ENCODE measurements around the gene PRKG2. TPM values are rescaled to one million over a fixed set of nuclear protein-coding genes. Genes with fewer than 3 reads are reported as not detected.

PRKG2 gene
- polyA plus RNA-seq, 1 donor (not counting 4 experiments of a cell fraction or from before 2014, with no cell fraction given): 0.68 TPM

- H4K20me1 ChIP-seq (ENCODE audit: control insufficient read depth, extremely low read depth, insufficient read depth, low read length): no peaks in the 10 kb centered on the region
- H3K36me3 ChIP-seq (ENCODE audit: control insufficient read depth in 2 of 2, extremely low read depth in 1 of 2, insufficient read depth in 2 of 2, low read length in 2 of 2): no peaks in the 10 kb centered on the region
- H3K4me3 ChIP-seq (ENCODE audit: control insufficient read depth in 2 of 3, extremely low read depth in 1 of 3, insufficient read depth in 2 of 3, low read depth in 1 of 3, low read length in 3 of 3): no peak overlapping the region
- H3K9me3 ChIP-seq (ENCODE audit: control insufficient read depth, low read depth, low read length): no peaks in the 10 kb centered on the region
- no peak overlapping the region for H3K9ac ChIP-seq (ENCODE audit: control insufficient read depth, extremely low read depth, insufficient read depth, low read length)
- H3K27ac ChIP-seq (ENCODE audit: control insufficient read depth, insufficient read depth, low read length): no peak overlapping the region
- TF ChIP-seq CTCF (optimal IDR thresholded peaks at IDR 0.05 in 1 of 3, IDR thresholded peaks at IDR 0.05 in 1 of 3, conservative IDR thresholded peaks at IDR 0.05 in 1 of 3; ENCODE audit: extremely low read depth in 1 of 3, insufficient read depth in 2 of 3, low read length in 3 of 3): no peak
- no peak for TF ChIP-seq EZH2 (IDR thresholded peaks at IDR 0.05; ENCODE audit: low read length)
- H2AFZ ChIP-seq (ENCODE audit: control insufficient read depth, low read length): no peak overlapping the region
- no peak for DNase-seq (ENCODE audit: low read depth, low spot score)
- H3K4me1 ChIP-seq (ENCODE audit: control insufficient read depth, extremely low read depth, insufficient read depth, low read length): no peaks in the 10 kb centered on the region
- no peak for FAIRE-seq
- H3K4me2 ChIP-seq (ENCODE audit: control insufficient read depth, extremely low read depth, insufficient read depth, low read depth, low read length): no peak overlapping the region
- H3K79me2 ChIP-seq (ENCODE audit: control insufficient read depth, insufficient read depth, low read length): no peaks in the 10 kb centered on the region
- H3K9me1 ChIP-seq (ENCODE audit: control insufficient read depth, extremely low read depth, insufficient read depth, low read length): no peaks in the 10 kb centered on the region
- dilution Hi-C loops (cut with MboI; ENCODE audit: extremely low pct_ligation_motif_present, low sequenced_read_pairs): no loop called here
- H3K27me3 ChIP-seq (ENCODE audit: control insufficient read depth, extremely low read depth, insufficient read depth, low read length): no peaks in the 10 kb centered on the region
These were observed 118.5 kb downstream of the PRKG2 start for GRCh38 chr4:81096566-81096965.

- no peak overlapping the region for H2AFZ ChIP-seq (ENCODE audit: control insufficient read depth, low read length)
- no peaks in the 10 kb centered on the region for H3K9me3 ChIP-seq (ENCODE audit: control insufficient read depth, low read depth, low read length)
- H3K9ac ChIP-seq (ENCODE audit: control insufficient read depth, extremely low read depth, insufficient read depth, low read length): no peak overlapping the region
- no peaks in the 10 kb centered on the region for H3K27me3 ChIP-seq (ENCODE audit: control insufficient read depth, extremely low read depth, insufficient read depth, low read length)
- DNase-seq (ENCODE audit: low read depth, low spot score) (no peak), FAIRE-seq (no peak)
- no peaks in the 10 kb centered on the region for H4K20me1 ChIP-seq (ENCODE audit: control insufficient read depth, extremely low read depth, insufficient read depth, low read length)
- no peaks in the 10 kb centered on the region for H3K36me3 ChIP-seq (ENCODE audit: control insufficient read depth in 2 of 2, extremely low read depth in 1 of 2, insufficient read depth in 2 of 2, low read length in 2 of 2)
- no peaks in the 10 kb centered on the region for H3K9me1 ChIP-seq (ENCODE audit: control insufficient read depth, extremely low read depth, insufficient read depth, low read length)
- H3K27ac ChIP-seq (ENCODE audit: control insufficient read depth, insufficient read depth, low read length): no peak overlapping the region
- no peak for TF ChIP-seq CTCF (optimal IDR thresholded peaks at IDR 0.05 in 1 of 3, IDR thresholded peaks at IDR 0.05 in 1 of 3, conservative IDR thresholded peaks at IDR 0.05 in 1 of 3; ENCODE audit: extremely low read depth in 1 of 3, insufficient read depth in 2 of 3, low read length in 3 of 3)
- TF ChIP-seq EZH2 (IDR thresholded peaks at IDR 0.05; ENCODE audit: low read length): no peak
- dilution Hi-C loops (cut with MboI; ENCODE audit: extremely low pct_ligation_motif_present, low sequenced_read_pairs): no loop called here
- H3K79me2 ChIP-seq (ENCODE audit: control insufficient read depth, insufficient read depth, low read length): no peaks in the 10 kb centered on the region
- H3K4me2 ChIP-seq (ENCODE audit: control insufficient read depth, extremely low read depth, insufficient read depth, low read depth, low read length): no peak overlapping the region
- H3K4me3 ChIP-seq (ENCODE audit: control insufficient read depth in 2 of 3, extremely low read depth in 1 of 3, insufficient read depth in 2 of 3, low read depth in 1 of 3, low read length in 3 of 3): no peak overlapping the region
- H3K4me1 ChIP-seq (ENCODE audit: control insufficient read depth, extremely low read depth, insufficient read depth, low read length): no peaks in the 10 kb centered on the region
These were observed 119.6 kb downstream of the PRKG2 start for GRCh38 chr4:81095389-81095788.
